HEK293 (cell line): Measurements from ENCODE around the gene PIP5K1B.
A peak's percentile ranks its signal among the peaks of the same experiment; 100 is the strongest.

Source experiments
- CTCF ChIA-PET: fragments of 350-600 bp; formaldehyde crosslinking; extraction: SDS; loops from one replicate; lab custom pipeline; 2021; ENCODE audit warnings: antibody characterized with exemption; lab: Yijun Ruan, JAX
- POLR2A ChIA-PET: fragments of 300-600 bp; formaldehyde crosslinking; extraction: SDS; loops from one replicate; lab custom pipeline; 2020; ENCODE audit warnings: antibody characterized with exemption, inconsistent platforms; lab: Yijun Ruan, JAX
- H3K27ac ChIP-seq: fragments of 200-500 bp; sonication (Bioruptor generic); 2 replicates; pipeline ENCODE4 v1.5.1; 2014; ENCODE audit warnings: low read depth, low read length, control low read depth, inconsistent platforms; ENCODE audit errors: extremely low read depth
- H3K36me3 ChIP-seq, 2 experiments: fragments of 200-500 bp in 1 of 2; sonication (Bioruptor generic) in 1 of 2; 1 replicate in 1 of 2; 2 replicates in 1 of 2; pipeline ENCODE4 v1.5.1; 2014 to 2017; ENCODE audit warnings: inconsistent platforms in 2 of 2, low read length in 2 of 2; ENCODE audit not compliant: control insufficient read depth in 2 of 2, insufficient read depth in 1 of 2
- H3K4me1 ChIP-seq: fragments of 200-500 bp; sonication (Bioruptor generic); 2 replicates; pipeline ENCODE4 v1.5.1; 2014; ENCODE audit warnings: mild to moderate bottlenecking, low read length, inconsistent platforms; ENCODE audit not compliant: control insufficient read depth, insufficient read depth
- H3K4me3 ChIP-seq: 2 replicates; pipeline ENCODE4 v1.5.1; 2011; ENCODE audit warnings: low read depth, mild to moderate bottlenecking, control low read depth, low read length, moderate library complexity
- H3K9me3 ChIP-seq: fragments of 200-500 bp; sonication (Bioruptor generic); 2 replicates; pipeline ENCODE4 v1.5.1; 2014; ENCODE audit warnings: low read depth, low read length, inconsistent platforms; ENCODE audit not compliant: control insufficient read depth, insufficient read depth
- HOXC10 ChIP-seq: sonication (generic); formaldehyde crosslinking; IDR thresholded peaks from 2 replicates; pipeline ENCODE4 v1.8.1; 2023; ENCODE audit warnings: mild to moderate bottlenecking, missing genetic modification reagents
- SCRT2 ChIP-seq: fragments of 450-650 bp; formaldehyde crosslinking; IDR thresholded peaks from 2 replicates; pipeline ENCODE4 v1.5.1; 2016; ENCODE audit warnings: missing biosample characterization, missing genetic modification characterization
- SP2 ChIP-seq: fragments of 450-650 bp; formaldehyde crosslinking; IDR thresholded peaks from 2 replicates; pipeline ENCODE4 v1.5.1; 2016; ENCODE audit warnings: missing biosample characterization, missing genetic modification characterization
- SP7 ChIP-seq: fragments of 450-650 bp; formaldehyde crosslinking; IDR thresholded peaks from 2 replicates; pipeline ENCODE4 v1.5.1; 2016; ENCODE audit warnings: missing biosample characterization, missing genetic modification characterization
- ZNF114 ChIP-seq: fragments of 450-650 bp; formaldehyde crosslinking; IDR thresholded peaks from 2 replicates; pipeline ENCODE4 v1.5.0; 2017; ENCODE audit warnings: missing biosample characterization, missing genetic modification characterization
- ZNF16 ChIP-seq: fragments of 450-650 bp; formaldehyde crosslinking; IDR thresholded peaks from 2 replicates; pipeline ENCODE4 v1.5.1; 2016; ENCODE audit warnings: low read depth, missing biosample characterization, missing genetic modification characterization
- ZNF184 ChIP-seq: fragments of 450-650 bp; IDR thresholded peaks from 2 replicates; pipeline ENCODE4 v1.5.1; 2018; ENCODE audit warnings: missing biosample characterization, mild to moderate bottlenecking, missing genetic modification characterization
- ZNF239 ChIP-seq: fragments of 450-650 bp; formaldehyde crosslinking; IDR thresholded peaks from 2 replicates; pipeline ENCODE4 v1.5.1; 2016; ENCODE audit warnings: missing biosample characterization, missing genetic modification characterization
- ZNF335 ChIP-seq: fragments of 450-650 bp; formaldehyde crosslinking; conservative IDR thresholded peaks from 2 replicates; pipeline ENCODE4 v1.5.1; 2016; ENCODE audit warnings: missing biosample characterization, missing genetic modification characterization
- ZNF404 ChIP-seq: fragments of 450-650 bp; formaldehyde crosslinking; IDR thresholded peaks from 2 replicates; pipeline ENCODE4 v1.5.1; 2017; ENCODE audit warnings: missing biosample characterization, missing genetic modification characterization
- ZNF423 ChIP-seq: fragments of 450-650 bp; formaldehyde crosslinking; IDR thresholded peaks from 2 replicates; pipeline ENCODE4 v1.5.1; 2016; ENCODE audit warnings: missing biosample characterization, missing genetic modification characterization
- ZNF48 ChIP-seq: fragments of 450-650 bp; formaldehyde crosslinking; IDR thresholded peaks from 2 replicates; pipeline ENCODE4 v1.5.1; 2016; ENCODE audit warnings: missing biosample characterization, missing genetic modification characterization
- ZNF518A ChIP-seq: fragments of 450-650 bp; formaldehyde crosslinking; conservative IDR thresholded peaks from 2 replicates; pipeline ENCODE4 v1.5.1; 2016; ENCODE audit warnings: low read depth, missing biosample characterization, missing genetic modification characterization
- ZNF521 ChIP-seq: fragments of 450-650 bp; formaldehyde crosslinking; IDR thresholded peaks from 2 replicates; pipeline ENCODE4 v1.5.1; 2017; ENCODE audit warnings: missing biosample characterization, mild to moderate bottlenecking, missing genetic modification characterization
- ZNF600 ChIP-seq: fragments of 450-650 bp; formaldehyde crosslinking; IDR thresholded peaks from 2 replicates; pipeline ENCODE4 v1.5.1; 2016; ENCODE audit warnings: missing biosample characterization, missing genetic modification characterization
- ZNF629 ChIP-seq: fragments of 450-650 bp; formaldehyde crosslinking; IDR thresholded peaks from 2 replicates; pipeline ENCODE4 v1.5.1; 2017; ENCODE audit warnings: missing biosample characterization, missing genetic modification characterization
- ZNF792 ChIP-seq: fragments of 450-650 bp; formaldehyde crosslinking; IDR thresholded peaks from 2 replicates; pipeline ENCODE4 v1.5.1; 2016; ENCODE audit warnings: missing biosample characterization, missing genetic modification characterization
- ZXDB ChIP-seq: fragments of 450-650 bp; formaldehyde crosslinking; IDR thresholded peaks from 2 replicates; pipeline ENCODE4 v1.5.1; 2016; ENCODE audit warnings: missing biosample characterization, missing genetic modification characterization
- TF ChIP-seq, protein P1 (sequence below): fragments of 450-650 bp; formaldehyde crosslinking; IDR thresholded peaks from 2 replicates; pipeline ENCODE4 v1.5.1; 2016; ENCODE audit warnings: missing biosample characterization, missing genetic modification characterization
- TF ChIP-seq, protein P2 (sequence below): fragments of 450-650 bp; formaldehyde crosslinking; IDR thresholded peaks from 2 replicates; pipeline ENCODE4 v1.5.1; 2016; ENCODE audit warnings: missing biosample characterization, missing genetic modification characterization, low read depth
- TF ChIP-seq, protein P3 (sequence below): fragments of 450-650 bp; formaldehyde crosslinking; IDR thresholded peaks from 2 replicates; pipeline ENCODE4 v1.5.1; 2016; ENCODE audit warnings: missing biosample characterization, missing genetic modification characterization

PIP5K1B gene

DNA sequence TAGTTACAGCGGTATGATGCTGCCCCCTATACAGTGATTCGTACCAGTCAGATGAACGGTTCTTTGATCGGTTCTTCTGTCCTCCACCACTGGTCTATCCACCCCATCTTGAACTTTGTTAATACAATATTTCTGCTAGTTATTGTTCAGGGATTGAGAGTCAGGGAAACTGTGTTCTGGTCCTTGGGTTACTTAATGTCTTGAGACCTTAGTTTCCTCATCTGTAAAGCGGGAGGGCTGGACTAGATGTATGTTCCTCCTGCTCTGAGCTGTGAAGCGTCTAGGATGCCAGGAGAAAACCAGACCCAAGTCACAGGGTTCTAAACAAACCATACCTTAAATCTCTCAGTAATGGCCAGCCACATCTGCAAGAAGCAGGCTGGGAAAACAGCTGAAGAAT lies 1.4 kb upstream of the PIP5K1B start:
- CTCF ChIA-PET, result interaction anchor here (1.2 to 3.1 kb wide), 2 partner anchors 120 to 324 kb away, joined by 4 to 10 read pairs; no protein-coding TSS in a partner anchor
- no peak for TF ChIP-seq SP2
- TF ChIP-seq ZNF48 (tag by site-specific recombination), result no peak
- no peak for TF ChIP-seq ZNF16
- TF ChIP-seq, all 188 proteins: peak for 0
- Histone ChIP-seq H3K4me3 (no peak overlapping the region), H3K4me1 (no peaks in the 10 kb centered on the region), H3K9me3 (no peaks in the 10 kb centered on the region), H3K36me3 (no peaks in the 10 kb centered on the region), H3K27ac (no peak overlapping the region)
- POLR2A ChIA-PET, result interaction anchor here (1.5 kb wide), 1 partner anchor 76 kb away, joined by 5 read pairs; a partner anchor contains a TSS

DNA sequence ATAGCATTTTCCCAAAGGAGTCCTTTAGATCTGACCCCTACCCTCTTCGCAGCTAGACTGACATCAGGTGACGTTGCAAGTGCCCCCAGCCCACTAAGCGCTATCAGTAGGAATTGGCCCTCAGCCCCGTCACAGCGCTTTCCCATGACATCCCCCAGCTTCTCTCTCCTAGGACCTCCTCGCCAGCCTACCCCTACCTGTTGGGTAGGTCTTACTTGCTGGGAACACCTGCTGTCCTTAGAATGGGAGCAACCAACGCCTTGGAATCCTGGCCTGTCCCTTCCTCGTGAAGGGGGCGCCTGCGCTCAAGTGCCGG lies 584 bp upstream of the PIP5K1B start:
- no peaks in the 10 kb centered on the region for H3K4me1 ChIP-seq
- TF ChIP-seq, protein P1, sequence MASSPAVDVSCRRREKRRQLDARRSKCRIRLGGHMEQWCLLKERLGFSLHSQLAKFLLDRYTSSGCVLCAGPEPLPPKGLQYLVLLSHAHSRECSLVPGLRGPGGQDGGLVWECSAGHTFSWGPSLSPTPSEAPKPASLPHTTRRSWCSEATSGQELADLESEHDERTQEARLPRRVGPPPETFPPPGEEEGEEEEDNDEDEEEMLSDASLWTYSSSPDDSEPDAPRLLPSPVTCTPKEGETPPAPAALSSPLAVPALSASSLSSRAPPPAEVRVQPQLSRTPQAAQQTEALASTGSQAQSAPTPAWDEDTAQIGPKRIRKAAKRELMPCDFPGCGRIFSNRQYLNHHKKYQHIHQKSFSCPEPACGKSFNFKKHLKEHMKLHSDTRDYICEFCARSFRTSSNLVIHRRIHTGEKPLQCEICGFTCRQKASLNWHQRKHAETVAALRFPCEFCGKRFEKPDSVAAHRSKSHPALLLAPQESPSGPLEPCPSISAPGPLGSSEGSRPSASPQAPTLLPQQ, result no peak
- TF ChIP-seq ZNF629 (no peak), HOXC10 (CRISPR knock-in tag) (no peak), SP7 (tag by site-specific recombination) (no peak), ZNF239 (tag by site-specific recombination) (no peak), SCRT2 (tag by site-specific recombination) (peak; percentile 84), ZNF184 (no peak)
- TF ChIP-seq, all 188 proteins: peak for 1
- POLR2A ChIA-PET, result interaction anchor here (0.9 to 1.5 kb wide), 2 partner anchors 75 to 293 kb away, joined by 3 to 5 read pairs; a partner anchor contains a TSS
- Histone ChIP-seq H3K27ac (peak overlapping the region; percentile 50; the same call in 1 of the 2 replicates), H3K36me3 (no peaks in the 10 kb centered on the region), H3K9me3 (no peaks in the 10 kb centered on the region), H3K4me3 (peak overlapping the region; percentile 67)
- CTCF ChIA-PET, result interaction anchor here (1.0 to 3.1 kb wide), 5 partner anchors 16 to 323 kb away, joined by 3 to 10 read pairs (median 4); no protein-coding TSS in a partner anchor

- Histone ChIP-seq H3K4me3 (peak overlapping the region; percentile 67), H3K36me3 (no peaks in the 10 kb centered on the region), H3K9me3 (no peaks in the 10 kb centered on the region), H3K4me1 (no peaks in the 10 kb centered on the region), H3K27ac (no peak overlapping the region; the same call in 1 of the 2 replicates)
- ChIA-PET CTCF (interaction anchor here (0.6 to 1.4 kb wide), 3 partner anchors 34 to 1240 kb away, joined by 3 read pairs; no protein-coding TSS in a partner anchor), POLR2A (interaction anchor here (1.5 kb wide), 1 partner anchor 74 kb away, joined by 5 read pairs; a partner anchor contains a TSS)
- TF ChIP-seq, protein P2, sequence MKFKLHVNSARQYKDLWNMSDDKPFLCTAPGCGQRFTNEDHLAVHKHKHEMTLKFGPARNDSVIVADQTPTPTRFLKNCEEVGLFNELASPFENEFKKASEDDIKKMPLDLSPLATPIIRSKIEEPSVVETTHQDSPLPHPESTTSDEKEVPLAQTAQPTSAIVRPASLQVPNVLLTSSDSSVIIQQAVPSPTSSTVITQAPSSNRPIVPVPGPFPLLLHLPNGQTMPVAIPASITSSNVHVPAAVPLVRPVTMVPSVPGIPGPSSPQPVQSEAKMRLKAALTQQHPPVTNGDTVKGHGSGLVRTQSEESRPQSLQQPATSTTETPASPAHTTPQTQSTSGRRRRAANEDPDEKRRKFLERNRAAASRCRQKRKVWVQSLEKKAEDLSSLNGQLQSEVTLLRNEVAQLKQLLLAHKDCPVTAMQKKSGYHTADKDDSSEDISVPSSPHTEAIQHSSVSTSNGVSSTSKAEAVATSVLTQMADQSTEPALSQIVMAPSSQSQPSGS (tag by site-specific recombination), result no peak
- TF ChIP-seq ZNF521 (tag by site-specific recombination) (no peak), ZNF600 (tag by site-specific recombination) (0 out of 2 replicates have a peak, but pooled peaks have one; percentile 12), ZNF404 (no peak), ZNF792 (tag by site-specific recombination) (no peak), ZXDB (tag by site-specific recombination) (no peak), ZNF335 (tag by site-specific recombination) (peak; percentile 83), ZNF114 (tag by site-specific recombination) (no peak), ZNF518A (no peak), ZNF423 (no peak)
- TF ChIP-seq, protein P3, sequence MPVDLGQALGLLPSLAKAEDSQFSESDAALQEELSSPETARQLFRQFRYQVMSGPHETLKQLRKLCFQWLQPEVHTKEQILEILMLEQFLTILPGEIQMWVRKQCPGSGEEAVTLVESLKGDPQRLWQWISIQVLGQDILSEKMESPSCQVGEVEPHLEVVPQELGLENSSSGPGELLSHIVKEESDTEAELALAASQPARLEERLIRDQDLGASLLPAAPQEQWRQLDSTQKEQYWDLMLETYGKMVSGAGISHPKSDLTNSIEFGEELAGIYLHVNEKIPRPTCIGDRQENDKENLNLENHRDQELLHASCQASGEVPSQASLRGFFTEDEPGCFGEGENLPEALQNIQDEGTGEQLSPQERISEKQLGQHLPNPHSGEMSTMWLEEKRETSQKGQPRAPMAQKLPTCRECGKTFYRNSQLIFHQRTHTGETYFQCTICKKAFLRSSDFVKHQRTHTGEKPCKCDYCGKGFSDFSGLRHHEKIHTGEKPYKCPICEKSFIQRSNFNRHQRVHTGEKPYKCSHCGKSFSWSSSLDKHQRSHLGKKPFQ, result no peak
Measured at GRCh38 chr9:68705531-68706362, 707 bp downstream of the PIP5K1B start.
